Common myeloid progenitor, CD34-positive (primary cell): ENCODE measurements around the gene NME5.

ENCODE experiments used
- CTCF ChIA-PET: fragments of 350-600 bp; sonication (Branson Sonifier 250); formaldehyde crosslinking; loops from one replicate; lab custom pipeline; 2021; ENCODE audit warnings: antibody characterized with exemption; lab: Charles Lee
- POLR2A ChIA-PET: fragments of 350-600 bp; sonication (Branson Sonifier 250); formaldehyde crosslinking; loops from one replicate; lab custom pipeline; 2021; ENCODE audit warnings: antibody characterized with exemption; lab: Charles Lee
- DNase-seq, 3 donors: peaks; one replicate each; pipeline versions ENCODE4 v3.0.0 to v3.0.0-alpha.2; 2013
- H3K27ac ChIP-seq, 2 experiments: 1 replicate in 1 of 2; 2 replicates in 1 of 2; pipeline ENCODE4 v1.7.0; 2013; ENCODE audit warnings: inconsistent platforms in 2 of 2, low read length in 2 of 2, mild to moderate bottlenecking in 2 of 2, low read depth in 1 of 2, moderate library complexity in 1 of 2; ENCODE audit not compliant: severe bottlenecking in 2 of 2, insufficient read depth in 1 of 2, poor library complexity in 1 of 2
- H3K27me3 ChIP-seq, 5 experiments: replicated peaks in 2 of 5; 1 replicate in 3 of 5; 2 replicates in 2 of 5; pipeline versions ENCODE4 v1.6.1 to v1.7.0; 2013; ENCODE audit warnings: low read length in 4 of 5, mild to moderate bottlenecking in 2 of 5, moderate library complexity in 2 of 5, inconsistent platforms in 1 of 5; ENCODE audit not compliant: insufficient read depth in 5 of 5, control insufficient read depth in 4 of 5
- H3K36me3 ChIP-seq, 4 experiments: 1 replicate in 2 of 4; 2 replicates in 2 of 4; pipeline versions ENCODE4 v1.6.1 to v1.7.0; 2013; ENCODE audit warnings: low read length in 3 of 4, control low read depth in 1 of 4, mild to moderate bottlenecking in 1 of 4; ENCODE audit not compliant: control insufficient read depth in 4 of 4, insufficient read depth in 4 of 4
- H3K4me1 ChIP-seq, 4 experiments: 1 replicate in 3 of 4; 2 replicates in 1 of 4; pipeline versions ENCODE4 v1.6.1 to v1.7.1; 2013; ENCODE audit warnings: low read length in 3 of 4, mild to moderate bottlenecking in 3 of 4, control low read depth in 1 of 4, inconsistent platforms in 1 of 4, moderate library complexity in 1 of 4; ENCODE audit not compliant: control insufficient read depth in 4 of 4, insufficient read depth in 4 of 4; ENCODE audit errors: control extremely low read depth in 1 of 4
- H3K4me3 ChIP-seq, 7 experiments: 1 replicate in 4 of 7; 2 replicates in 3 of 7; pipeline versions ENCODE4 v1.5.1 to v1.7.0; 2013; ENCODE audit warnings: mild to moderate bottlenecking in 7 of 7, low read length in 6 of 7, moderate library complexity in 6 of 7, inconsistent platforms in 2 of 7, low read depth in 2 of 7, control low read depth in 1 of 7; ENCODE audit not compliant: insufficient read depth in 4 of 7, control insufficient read depth in 1 of 7; ENCODE audit errors: extremely low read depth in 1 of 7
- H3K9me3 ChIP-seq, 5 experiments: 1 replicate in 4 of 5; 2 replicates in 1 of 5; pipeline versions ENCODE4 v1.6.1 to v1.7.1; 2013; ENCODE audit warnings: low read length in 4 of 5, mild to moderate bottlenecking in 2 of 5, inconsistent platforms in 1 of 5, low read depth in 1 of 5, moderate library complexity in 1 of 5; ENCODE audit not compliant: control insufficient read depth in 4 of 5, insufficient read depth in 2 of 5; ENCODE audit errors: control extremely low read depth in 1 of 5
- WGBS: methylation state at CpG from one replicate; pipeline ENCODE4 v1.1.5; 2013; ENCODE audit not compliant: insufficient coverage; 5-methylcytosine and 5-hydroxymethylcytosine counted together

NME5 gene

GRCh38 chr5:138141734-138142133, 2.5 kb upstream of the NME5 start:
- Histone ChIP-seq H3K27me3 (peaks cover 0 to 2% (median 0%) of the 10 kb centered on the region in 5 experiments), H3K9me3 (no peaks in the 10 kb centered on the region), H3K4me3 (no peak overlapping the region), H3K4me1 (peaks cover 9 to 14% (median 10%) of the 10 kb centered on the region in 4 experiments), H3K27ac (no peak overlapping the region), H3K36me3 (no peaks in the 10 kb centered on the region)
- WGBS: 33% methylated on average over 1 of the region's 1 CpG
- POLR2A ChIA-PET: no interaction called here
- CTCF ChIA-PET: interaction anchor here (0.6 to 3.4 kb wide), 4 partner anchors 8 to 26 kb away, joined by 3 to 11 read pairs (median 4); no protein-coding TSS in a partner anchor
- no peak for DNase-seq

GRCh38 chr5:138140268-138140667, 1.0 kb upstream of the NME5 start:
- H3K4me3 ChIP-seq: no peak overlapping the region
- no peak for DNase-seq
- peaks cover 9 to 14% (median 10%) of the 10 kb centered on the region in 4 experiments for H3K4me1 ChIP-seq
- peaks cover 0 to 2% (median 0%) of the 10 kb centered on the region in 5 experiments for H3K27me3 ChIP-seq
- WGBS: 100% methylated on average over 1 of the region's 4 CpGs
- H3K27ac ChIP-seq: no peak overlapping the region
- ChIA-PET POLR2A (no interaction called here), CTCF (interaction anchor here (0.9 to 1.6 kb wide), 4 partner anchors 9 to 71 kb away, joined by 4 to 6 read pairs (median 5); no protein-coding TSS in a partner anchor)
- no peaks in the 10 kb centered on the region for H3K9me3 ChIP-seq
- H3K36me3 ChIP-seq: no peaks in the 10 kb centered on the region

- no peaks in the 10 kb centered on the region for H3K9me3 ChIP-seq
- peak overlapping the region in 4 of 7 experiments; percentile 40 to 74 (median 50) for H3K4me3 ChIP-seq
- ChIA-PET POLR2A (no interaction called here), CTCF (interaction anchor here (0.9 to 1.6 kb wide), 4 partner anchors 10 to 70 kb away, joined by 4 to 6 read pairs (median 5); no protein-coding TSS in a partner anchor)
- WGBS: 45% methylated on average over 2 of the region's 3 CpGs
- peak; percentile 73 to 93 (median 89) for DNase-seq
- H3K4me1 ChIP-seq: peaks cover 9 to 14% (median 10%) of the 10 kb centered on the region in 4 experiments
- no peaks in the 10 kb centered on the region for H3K36me3 ChIP-seq
- no peak overlapping the region for H3K27ac ChIP-seq
- peaks cover 0 to 2% (median 0%) of the 10 kb centered on the region in 5 experiments for H3K27me3 ChIP-seq
These were observed 508 bp upstream of the NME5 start for GRCh38 chr5:138139781-138140090.

GRCh38 chr5:138132543-138132942, 6.7 kb downstream of the NME5 start:
- Histone ChIP-seq H3K36me3 (no peaks in the 10 kb centered on the region), H3K27ac (no peak overlapping the region), H3K9me3 (no peaks in the 10 kb centered on the region), H3K4me3 (peak overlapping the region in 1 of 7 experiments; percentile 23), H3K4me1 (peaks cover 0 to 3% (median 0%) of the 10 kb centered on the region in 4 experiments), H3K27me3 (no peaks in the 10 kb centered on the region)
- no peak for DNase-seq
- ChIA-PET POLR2A (interaction anchor here (0.6 kb wide), 1 partner anchor 472 kb away, joined by 3 read pairs; no protein-coding TSS in a partner anchor), CTCF (interaction anchor here (0.7 to 3.5 kb wide), 10 partner anchors 10 to 302 kb away, joined by 3 to 101 read pairs (median 10); partner anchors contain the start of gene WNT8A)
- 100% methylated on average over 4 of the region's 7 CpGs for WGBS

- WGBS: 96% methylated on average over 3 of the region's 6 CpGs
These were observed 9.9 kb downstream of the NME5 start for GRCh38 chr5:138129347-138129746.

GRCh38 chr5:138128334-138128733, 10.9 kb downstream of the NME5 start:
- H3K4me3 ChIP-seq: no peak overlapping the region
- no peaks in the 10 kb centered on the region for H3K36me3 ChIP-seq
- peaks cover 0 to 3% (median 0%) of the 10 kb centered on the region in 4 experiments for H3K4me1 ChIP-seq
- no peaks in the 10 kb centered on the region for H3K9me3 ChIP-seq
- H3K27me3 ChIP-seq: no peaks in the 10 kb centered on the region
- POLR2A ChIA-PET: no interaction called here
- DNase-seq: peak; percentile 18 to 77 (median 52)
- H3K27ac ChIP-seq: peak overlapping the region in 1 of 2 experiments; percentile 71
- 18% methylated on average over 3 of the region's 5 CpGs for WGBS
- CTCF ChIA-PET: interaction anchor here (0.8 to 4.6 kb wide), 10 partner anchors 17 to 498 kb away, joined by 3 to 61 read pairs (median 4); no protein-coding TSS in a partner anchor

More at GRCh38 chr5:138129347-138129746, 9.9 kb downstream of the NME5 start:
- H3K36me3 ChIP-seq: no peaks in the 10 kb centered on the region
- H3K4me1 ChIP-seq: peaks cover 0 to 3% (median 0%) of the 10 kb centered on the region in 4 experiments
- no peaks in the 10 kb centered on the region for H3K27me3 ChIP-seq
- POLR2A ChIA-PET: interaction anchor here (0.7 kb wide), 1 partner anchor 112 kb away, joined by 3 read pairs; no protein-coding TSS in a partner anchor
- no peak overlapping the region for H3K27ac ChIP-seq
- DNase-seq: no peak
- no peaks in the 10 kb centered on the region for H3K9me3 ChIP-seq
- CTCF ChIA-PET: interaction anchor here (0.6 to 4.6 kb wide), 9 partner anchors 20 to 499 kb away, joined by 3 to 61 read pairs (median 5); no protein-coding TSS in a partner anchor
- no peak overlapping the region for H3K4me3 ChIP-seq

- no peak overlapping the region for H3K27ac ChIP-seq
- CTCF ChIA-PET: interaction anchor here (1.0 to 1.3 kb wide), 2 partner anchors 13 to 37 kb away, joined by 3 read pairs; no protein-coding TSS in a partner anchor
- H3K4me3 ChIP-seq: no peak overlapping the region
- peaks cover 0 to 4% (median 0%) of the 10 kb centered on the region in 5 experiments for H3K27me3 ChIP-seq
- H3K4me1 ChIP-seq: no peaks in the 10 kb centered on the region
- H3K36me3 ChIP-seq: no peaks in the 10 kb centered on the region
- no peak for DNase-seq
- H3K9me3 ChIP-seq: no peaks in the 10 kb centered on the region
- POLR2A ChIA-PET: no interaction called here
These were observed 24.0 kb downstream of the NME5 start for GRCh38 chr5:138115254-138115653.
